Activated CD4-positive, alpha-beta T cell treated with anti-CD3 and anti-CD28 coated beads, Interleukin-2, amount 50 U/mL, for 16 hours (primary cell): ENCODE measurements around the gene HBZ.
"Not testable (repeated sequence)": the region's sequence is repeated elsewhere in the genome, so short reads cannot be mapped to it uniquely, and the experiment has no call there.

Experiments used
- DNase-seq: peaks from one replicate; pipeline ENCODE4 v3.0.0-alpha.2; 2020

HBZ gene

DNA sequence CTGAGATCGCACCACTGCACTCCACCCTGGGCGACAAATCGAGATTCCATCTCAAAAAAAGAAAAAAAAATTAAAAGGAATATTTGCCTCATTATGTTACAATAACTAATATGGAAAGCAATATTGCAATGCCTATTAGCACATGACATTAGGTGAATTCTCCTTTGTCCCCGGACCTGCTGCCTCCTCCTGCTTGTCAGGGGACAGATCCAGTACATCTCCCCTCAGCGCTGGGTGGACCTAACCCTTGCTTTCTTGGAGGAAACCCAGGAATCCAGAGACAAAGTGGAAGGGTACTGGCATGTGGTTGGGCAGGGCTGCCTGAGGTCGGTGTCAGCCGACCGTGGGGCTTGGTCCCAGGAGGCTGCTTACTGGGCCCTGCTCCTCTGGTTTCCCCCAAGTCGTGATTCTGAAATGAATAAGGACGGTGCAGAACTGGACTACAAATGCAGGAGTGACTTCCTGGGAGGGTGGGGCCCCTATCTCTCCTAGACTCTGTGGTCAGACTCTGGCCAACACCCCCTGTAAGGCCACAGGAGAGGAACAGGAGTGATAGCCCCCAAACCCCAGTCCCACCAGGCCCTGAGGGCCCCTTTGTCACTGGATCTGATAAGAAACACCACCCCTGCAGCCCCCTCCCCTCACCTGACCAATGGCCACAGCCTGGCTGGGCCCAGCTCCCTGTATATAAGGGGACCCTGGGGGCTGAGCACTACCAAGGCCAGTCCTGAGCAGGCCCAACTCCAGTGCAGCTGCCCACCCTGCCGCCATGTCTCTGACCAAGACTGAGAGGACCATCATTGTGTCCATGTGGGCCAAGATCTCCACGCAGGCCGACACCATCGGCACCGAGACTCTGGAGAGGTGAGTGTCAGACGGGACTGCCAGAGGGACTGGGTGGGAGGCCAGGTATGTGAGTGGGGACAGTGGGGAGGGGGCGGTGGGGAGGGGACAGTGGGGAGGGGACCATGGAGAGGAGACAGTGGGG lies at the start of gene HBZ:
HBZ (plus strand) TSS at position 504 of the 988 bp plus-strand sequence; CDS start at position 770, 266 bp downstream.
- DNase-seq: no peak

DNA sequence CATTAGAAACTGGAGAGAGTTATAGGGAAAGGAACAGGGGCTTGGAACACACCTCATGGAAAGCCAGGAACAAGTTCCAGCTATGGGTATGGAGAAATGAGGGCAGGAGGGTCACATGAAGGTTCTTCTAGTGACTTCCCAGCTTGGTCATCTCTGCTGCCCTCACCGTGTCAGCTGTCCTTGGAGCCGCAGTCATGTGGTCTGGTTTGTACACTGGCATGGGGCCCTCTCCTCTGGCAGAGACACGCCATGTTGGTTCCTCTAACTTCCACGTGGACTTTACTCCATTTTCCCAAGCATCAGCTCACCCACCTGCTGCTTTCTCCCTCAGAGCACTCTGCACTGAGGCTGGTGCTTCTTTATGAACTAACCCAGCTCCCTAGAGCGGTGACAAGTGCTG lies 48.1 kb upstream of the HBZ start:
- no peak for DNase-seq

DNA sequence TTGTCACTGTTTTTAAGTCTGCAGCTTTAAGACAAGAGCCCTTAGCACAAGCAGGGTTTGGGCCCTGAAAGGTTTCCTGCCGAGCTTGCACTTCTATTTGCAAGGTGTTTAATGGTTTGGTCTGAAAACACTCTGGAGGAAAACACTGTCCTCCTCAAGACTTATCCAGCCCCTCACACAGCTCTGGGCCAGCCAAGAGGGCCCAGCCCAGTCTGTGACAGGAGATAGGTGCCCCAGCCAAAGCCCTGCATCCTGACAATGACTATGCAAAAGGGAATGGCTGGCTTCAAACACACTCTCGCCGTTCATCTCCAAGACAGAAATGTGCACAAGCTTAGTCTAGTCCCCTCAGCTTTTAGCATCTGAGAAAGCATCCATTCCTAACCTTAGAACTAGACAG lies 47.5 kb upstream of the HBZ start:
- DNase-seq: no peak

DNA sequence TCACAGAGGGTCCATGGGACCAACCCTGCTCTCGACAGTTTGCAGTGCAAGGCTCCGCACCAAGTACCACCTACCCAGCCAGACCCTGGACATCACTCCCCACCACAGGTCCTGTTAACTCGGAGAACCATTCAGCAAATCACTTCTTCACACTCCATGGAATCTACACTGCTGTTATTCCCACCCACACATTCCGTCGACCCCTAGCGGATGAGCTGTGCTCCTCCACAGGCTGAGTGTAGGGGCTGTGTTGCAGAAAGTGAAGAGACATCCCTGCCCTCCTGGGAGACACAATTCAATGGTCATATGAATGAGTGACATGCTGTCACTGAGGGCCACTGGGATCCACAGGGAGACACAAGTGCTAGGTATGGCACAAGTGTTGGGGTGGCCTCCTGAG lies 46.9 kb upstream of the HBZ start:
- no peak for DNase-seq

DNA sequence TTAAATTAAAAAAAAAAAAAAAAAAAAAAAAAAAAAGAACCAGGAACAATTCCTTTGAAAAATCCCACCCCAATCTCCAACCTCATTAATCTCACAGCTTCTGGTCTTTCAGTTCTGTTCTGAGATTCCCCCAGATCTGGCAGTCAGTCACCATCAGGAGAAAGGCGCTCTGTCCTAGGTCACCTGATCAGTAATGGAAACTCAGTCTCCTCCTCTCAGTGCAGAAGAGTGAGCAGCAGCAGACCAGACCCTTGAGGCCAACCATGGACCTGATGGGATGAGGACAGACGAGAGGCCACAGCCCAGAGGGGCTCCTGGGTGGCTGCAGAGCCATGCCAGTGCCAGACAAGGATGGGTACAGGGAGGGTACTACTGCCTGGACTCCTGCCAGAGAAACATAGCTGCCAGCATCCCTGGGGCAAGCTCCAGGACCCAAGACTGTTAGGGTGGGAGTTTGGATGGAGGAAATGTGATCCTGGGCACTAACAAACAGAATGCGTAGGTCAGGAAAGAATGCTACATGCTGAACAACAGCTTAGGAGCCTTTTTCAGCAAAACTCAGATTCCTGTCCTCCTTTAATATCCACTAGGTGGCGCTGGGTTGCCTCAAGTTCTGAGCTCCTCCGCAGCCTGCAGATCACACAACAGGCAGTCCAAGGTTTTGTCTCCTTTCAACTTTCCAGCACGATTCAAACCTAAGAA lies 45.7 kb upstream of the HBZ start:
- DNase-seq: peak; percentile 70

DNA sequence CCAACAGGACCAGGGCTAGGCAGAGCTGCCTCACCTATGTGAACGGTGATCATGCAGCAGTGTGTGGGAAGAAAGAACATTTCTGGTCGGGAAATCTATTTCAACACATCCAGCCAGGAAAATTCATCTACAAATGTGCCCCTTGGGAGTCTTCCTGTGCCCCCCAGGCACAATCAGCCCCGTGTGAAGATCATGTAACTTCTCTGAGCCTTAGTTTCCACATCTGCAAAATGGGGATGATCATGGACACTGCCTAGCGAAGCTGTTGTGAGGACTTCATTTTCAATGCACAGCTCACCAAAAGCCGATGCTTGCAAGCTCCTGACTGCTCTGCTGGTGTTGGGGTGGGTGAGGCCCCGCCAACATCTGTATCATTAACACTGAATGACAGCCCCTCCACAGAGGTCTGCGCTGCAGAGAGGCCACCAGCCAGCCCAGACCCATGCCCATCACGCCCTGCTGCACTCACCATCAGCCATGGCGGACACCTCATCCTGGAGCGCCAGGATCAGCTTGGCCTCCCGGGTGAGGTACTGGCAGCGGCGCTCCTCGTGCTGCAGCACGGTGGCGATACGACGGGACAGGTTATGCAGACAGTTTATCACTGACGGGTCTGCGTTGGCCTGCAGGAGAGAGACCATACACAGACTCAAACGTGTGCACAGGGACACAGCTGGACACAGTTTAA lies 40.1 kb upstream of the HBZ start:
- no peak for DNase-seq

DNA sequence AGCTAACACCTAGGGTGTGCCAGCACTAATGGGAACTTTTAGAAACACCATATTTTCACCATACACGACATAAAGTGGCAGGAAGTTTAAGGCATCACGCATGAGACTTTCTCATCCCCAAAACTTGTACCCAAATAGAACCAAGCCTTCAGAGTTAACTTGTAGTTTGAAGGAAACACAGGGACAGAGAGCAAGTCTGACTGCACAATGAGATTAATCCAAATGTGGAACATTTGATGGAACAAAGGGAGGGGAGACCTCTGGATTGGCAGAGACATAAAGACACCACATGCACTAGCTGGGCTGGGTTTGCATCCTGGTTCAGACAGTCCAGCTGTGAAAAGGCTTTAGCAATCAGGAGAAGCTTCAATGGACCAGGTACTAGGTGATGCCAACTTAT lies 38.1 kb upstream of the HBZ start:
- DNase-seq: no peak

DNA sequence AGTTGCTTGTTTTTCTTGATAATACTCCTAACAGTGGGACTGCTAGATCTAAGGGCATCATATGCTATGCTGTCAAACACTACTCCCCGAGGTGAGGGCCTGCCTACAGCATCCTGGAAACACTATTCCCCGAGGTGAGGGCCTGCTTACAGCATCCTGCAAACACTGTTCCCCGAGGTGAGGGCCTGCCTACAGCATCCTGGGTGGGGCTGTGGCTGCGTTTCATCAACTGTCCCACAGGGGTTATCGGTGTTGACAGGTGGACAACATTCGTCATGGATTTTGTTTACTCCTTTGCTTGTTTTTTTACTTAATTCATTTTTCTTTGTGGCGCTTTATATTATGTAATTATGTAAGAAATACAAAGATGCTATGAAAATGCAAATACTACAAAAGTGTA lies 36.4 kb upstream of the HBZ start:
- DNase-seq: no peak

DNA sequence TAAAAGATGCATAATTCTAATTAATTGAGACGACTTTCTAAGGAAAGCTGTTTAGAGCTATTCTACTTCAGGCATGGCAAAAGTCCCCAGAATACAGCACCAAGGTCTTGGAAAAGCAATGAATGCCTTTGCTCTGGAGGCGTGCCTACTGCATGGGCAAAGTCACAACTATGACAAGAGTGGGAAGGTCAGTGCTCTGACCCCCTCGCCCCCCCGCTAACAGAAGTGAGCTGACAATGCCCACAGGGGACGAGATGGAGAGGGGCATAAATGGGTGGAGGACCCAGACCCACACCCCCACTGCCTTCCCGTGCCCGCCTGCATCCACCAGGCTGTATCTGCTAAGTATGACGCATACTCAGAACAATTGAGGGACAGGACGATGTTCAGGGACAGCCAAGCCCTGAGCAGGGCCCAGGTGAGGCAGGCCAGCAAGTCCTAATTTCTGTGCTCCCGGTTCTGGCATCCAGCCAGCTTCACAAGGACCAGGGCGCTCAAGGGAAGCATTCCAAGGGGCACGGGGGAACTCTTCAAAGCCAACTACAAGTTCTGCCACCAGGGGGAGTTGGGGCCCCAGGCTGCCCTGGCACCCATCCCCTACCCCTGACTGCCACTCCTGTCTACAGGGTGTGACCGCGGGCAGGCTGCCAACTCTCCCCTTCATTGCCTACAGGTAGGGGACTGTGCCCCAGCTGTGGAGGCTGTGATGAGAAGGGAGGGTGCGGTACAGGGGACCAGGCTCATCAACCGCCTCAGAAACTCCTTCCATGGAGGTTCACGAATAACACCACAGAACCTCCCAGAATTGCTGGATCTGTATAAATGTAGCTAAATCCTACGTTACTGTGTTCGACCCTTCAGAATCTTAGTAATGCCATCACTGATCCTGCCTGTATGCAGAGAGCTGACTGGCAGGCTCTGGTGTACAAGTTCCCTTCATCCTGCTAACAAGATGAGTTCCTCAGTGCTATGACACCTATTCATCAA lies 34.8 kb upstream of the HBZ start:
- DNase-seq: peak; percentile 64

DNA sequence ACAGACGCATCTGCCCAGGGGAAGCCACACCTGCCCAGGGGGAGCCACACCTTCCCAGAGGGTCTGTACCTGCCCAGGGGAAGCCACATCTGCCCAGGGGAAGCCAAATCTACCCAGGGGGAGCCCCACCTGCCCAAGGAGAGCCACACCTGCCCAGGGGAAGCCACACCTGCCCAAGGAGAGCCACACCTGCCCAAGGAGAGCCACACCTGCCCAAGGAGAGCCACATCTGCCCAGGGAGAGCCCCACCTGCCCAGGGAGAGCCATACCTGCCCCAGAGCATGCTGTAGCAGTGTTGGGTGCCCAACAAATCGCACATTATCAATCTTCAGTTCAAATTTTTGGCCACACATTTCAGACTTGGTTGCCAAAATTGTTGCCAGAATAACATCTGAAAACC lies 33.6 kb upstream of the HBZ start:
- no peak for DNase-seq

DNA sequence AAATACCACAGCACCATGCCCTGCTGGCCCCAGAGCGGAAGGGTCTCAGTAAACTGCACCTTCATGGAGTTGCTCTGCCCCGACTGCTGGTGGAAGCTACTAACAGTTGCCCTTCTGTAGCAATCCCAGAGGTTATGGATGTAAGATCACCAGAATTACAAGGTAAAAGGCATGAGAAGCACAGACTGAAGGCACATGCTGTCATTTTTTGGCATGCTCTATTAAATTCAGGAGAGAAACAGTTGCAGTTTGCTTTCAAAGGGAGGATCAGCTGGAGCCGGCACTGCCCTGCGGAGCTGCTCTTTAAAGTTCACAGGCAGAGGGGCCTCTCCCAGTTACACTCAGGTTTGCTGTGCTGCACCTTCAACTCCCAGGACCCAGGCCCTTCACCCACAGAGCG lies 33.1 kb upstream of the HBZ start:
- DNase-seq: no peak

DNA sequence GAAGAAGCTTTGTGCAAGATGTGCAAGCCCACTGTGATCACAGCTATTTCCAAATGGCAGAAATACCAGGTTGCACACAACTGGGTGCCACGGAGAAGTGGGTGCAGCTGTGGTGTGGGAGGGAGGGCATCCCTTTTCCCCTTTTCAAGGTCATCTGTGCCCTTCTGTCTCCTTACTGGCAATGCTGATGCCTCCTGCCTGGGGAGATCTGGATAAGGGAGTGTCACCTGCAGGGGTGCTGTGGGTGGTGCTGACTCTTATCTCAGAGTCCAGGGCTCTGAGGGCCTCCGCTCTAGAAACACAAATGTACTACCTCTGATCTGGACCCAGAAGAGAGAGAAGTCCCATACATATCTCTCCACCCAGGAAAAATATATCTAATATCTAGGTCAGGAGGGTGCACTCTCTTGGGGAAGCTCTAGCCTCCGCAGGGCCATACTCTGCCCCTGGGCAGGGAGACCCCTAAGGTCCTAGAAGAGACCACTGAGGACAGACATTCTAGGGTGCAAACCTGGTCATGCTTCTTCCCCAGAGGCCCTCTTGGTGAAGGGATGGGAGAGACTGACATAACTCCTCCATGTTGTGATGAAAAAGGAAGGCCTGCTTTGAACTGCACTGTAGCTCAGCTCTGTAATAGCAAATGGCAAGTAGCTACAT lies 32.5 kb upstream of the HBZ start:
- DNase-seq: no peak

DNA sequence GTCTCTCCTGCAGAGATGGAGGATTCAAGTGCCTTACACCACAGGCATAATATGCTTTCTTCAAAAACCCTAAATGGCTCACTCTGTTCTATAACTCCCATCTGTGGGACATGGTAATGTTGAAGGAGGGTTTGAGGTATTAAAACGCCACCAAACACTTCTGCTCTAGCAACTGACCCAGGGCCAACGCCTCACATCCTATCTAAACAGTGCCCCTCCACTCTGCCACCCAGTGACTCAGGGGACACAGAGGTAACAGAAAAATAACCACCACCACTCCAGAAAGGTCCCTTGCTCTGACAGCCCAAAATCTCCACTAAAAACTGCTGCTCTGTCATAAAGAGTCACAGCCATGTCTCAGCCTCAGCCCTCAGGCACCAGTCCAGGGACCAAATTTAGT lies 31.7 kb upstream of the HBZ start:
- no peak for DNase-seq

DNA sequence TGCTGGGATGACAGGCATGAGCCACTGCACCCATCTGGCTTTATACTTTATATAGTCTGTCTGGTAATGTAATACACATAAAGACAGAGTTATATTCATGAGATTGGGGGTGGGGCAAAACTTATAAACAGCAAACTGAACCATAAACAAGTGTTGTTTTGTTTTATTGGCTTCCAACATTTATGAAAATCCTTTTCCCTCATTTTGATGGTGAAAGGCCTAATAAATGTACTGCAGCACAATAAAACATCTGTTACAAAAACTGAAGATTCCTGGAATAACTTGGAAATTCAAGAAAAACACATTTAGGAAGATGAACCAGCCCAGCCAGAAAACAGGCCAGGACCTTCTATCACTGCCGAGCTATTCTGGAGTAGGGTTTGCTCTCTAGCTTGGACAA lies 30.1 kb upstream of the HBZ start:
- DNase-seq: no peak

DNA sequence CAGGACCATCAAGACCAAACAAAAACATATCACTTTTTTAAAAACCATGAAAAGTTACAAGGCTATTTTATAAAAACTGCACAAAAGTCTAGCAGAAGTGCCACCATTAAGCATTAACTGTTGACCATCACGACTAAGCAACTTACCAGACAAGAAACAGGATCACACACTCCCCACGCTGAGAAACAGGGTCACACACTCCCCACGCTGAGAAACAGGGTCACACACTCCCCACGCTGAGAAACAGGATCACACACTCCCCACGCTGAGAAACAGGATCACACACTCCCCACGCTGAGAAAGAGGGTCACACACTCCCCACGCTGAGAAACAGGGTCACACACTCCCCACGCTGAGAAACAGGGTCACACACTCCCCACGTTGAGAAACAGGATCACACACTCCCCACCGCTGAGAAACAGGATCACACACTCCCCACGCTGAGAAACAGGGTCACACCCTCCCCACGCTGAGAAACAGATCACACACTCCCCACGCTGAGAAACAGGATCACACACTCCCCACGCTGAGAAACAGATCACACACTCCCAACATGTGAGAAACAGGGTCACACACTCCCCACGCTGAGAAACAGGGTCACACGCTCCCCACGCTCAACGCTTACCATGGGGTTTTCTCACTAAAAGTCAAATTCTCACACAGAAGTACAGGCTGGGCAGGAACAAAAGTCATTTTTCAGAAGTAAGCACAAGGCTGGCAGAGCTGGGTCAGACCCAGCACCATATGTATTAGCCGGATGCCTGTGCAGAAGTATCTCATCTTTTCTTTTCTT lies 28.7 kb upstream of the HBZ start:
- DNase-seq: not testable (repeated sequence)

DNA sequence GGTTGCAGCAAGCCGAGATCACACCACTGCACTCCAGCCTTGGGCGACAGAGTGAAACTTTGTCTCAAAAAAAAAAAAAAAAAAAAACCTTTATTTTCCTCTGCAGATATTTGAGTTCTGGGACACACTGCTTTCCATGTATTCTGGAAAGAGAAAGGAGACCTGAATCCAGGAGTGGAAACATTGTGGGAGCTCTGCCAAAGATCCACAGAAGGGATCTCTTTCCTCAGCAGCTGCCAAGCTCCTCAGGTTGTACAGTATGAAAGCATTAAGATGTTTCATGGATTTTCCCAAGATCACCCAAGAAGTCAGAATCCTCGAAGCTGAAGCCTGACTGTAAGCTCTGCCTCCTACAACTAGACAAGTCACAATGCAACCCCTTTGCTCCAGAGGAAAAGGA lies 27.4 kb upstream of the HBZ start:
- DNase-seq: no peak

DNA sequence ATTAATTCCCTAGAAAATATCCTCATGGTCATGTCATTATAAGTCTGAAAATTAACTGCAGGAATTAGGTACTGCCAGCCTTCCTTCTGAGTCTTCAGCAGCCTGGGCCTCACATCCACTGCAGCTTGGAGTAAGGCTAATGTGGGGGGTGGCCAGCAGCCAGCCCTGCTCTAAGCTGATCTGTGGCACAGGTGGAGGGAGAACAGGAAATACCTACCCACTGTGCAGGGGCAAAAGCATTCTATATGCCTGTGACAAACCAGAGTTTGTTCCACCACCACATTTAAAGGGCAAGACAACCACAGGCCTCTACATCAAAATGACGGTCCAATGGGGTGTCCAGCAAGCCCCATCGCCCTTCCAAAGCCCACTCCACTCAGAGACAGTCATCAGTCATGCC lies 23.4 kb upstream of the HBZ start:
- DNase-seq: no peak

DNA sequence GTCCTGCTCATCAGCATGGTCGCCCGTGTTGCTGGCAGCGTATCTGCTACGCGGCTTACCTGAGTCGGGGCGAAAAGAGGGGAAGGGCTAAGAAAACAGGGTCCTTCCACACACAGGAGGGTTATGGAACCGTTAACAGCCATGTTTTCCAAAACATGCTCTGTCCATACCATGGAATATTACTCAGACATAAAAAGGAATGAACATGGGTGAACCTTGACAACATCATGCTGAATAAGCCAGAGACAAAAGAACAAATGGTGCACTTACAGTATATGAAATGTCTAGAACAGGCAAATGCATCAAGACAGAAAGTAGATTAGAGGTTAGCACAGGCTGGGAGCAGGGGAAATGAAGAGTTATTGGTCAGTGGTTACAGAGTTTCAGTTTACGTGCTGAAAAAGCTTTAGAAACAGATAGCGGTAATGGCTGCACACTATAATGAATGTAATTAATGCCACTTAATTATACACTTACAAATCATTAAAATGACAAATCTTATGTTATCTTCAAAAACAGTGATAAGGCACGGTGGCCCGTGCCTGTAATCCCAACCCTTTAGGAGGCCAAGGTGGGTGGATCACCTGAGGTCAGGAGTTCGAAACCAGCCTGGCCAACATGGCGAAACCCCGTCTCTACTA lies 21.8 kb upstream of the HBZ start:
- no peak for DNase-seq

DNA sequence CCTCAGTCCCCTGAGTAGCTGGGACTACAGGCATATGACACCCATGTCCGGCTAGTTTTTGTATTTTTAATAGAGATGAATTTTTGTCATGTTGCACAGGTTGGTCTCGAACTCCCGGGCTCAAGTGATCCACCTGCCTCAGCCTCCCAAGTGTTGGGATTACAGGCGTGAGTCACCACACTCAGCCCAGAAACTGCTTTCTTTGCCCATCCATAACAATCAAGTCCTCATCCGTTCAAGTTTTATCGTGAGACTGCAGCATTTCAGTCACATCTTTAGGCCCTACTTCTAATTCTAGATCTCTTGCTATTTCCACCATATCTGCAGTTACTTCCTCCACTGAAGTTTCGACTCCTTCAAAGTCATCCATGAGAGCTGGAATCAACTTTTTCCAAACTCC lies 20.3 kb upstream of the HBZ start:
- DNase-seq: no peak

DNA sequence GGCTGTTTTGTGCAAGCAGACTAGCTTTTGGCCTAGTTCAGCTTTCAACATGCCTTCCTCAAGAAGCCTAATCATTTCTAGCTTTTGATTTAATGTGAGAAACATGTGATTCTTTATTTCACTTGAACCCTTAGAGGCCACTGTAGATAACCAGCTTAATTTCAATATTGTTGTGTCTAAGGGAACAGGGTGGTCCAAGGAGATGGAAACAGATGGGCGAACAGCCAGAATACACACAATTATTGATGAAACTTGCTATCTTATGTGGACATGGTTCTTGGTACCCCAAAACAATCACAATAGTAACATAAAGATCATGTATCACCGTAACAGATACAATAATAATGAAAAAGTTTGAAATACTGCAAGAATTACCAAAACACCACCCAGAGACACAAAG lies 18.7 kb upstream of the HBZ start:
- DNase-seq: no peak

DNA sequence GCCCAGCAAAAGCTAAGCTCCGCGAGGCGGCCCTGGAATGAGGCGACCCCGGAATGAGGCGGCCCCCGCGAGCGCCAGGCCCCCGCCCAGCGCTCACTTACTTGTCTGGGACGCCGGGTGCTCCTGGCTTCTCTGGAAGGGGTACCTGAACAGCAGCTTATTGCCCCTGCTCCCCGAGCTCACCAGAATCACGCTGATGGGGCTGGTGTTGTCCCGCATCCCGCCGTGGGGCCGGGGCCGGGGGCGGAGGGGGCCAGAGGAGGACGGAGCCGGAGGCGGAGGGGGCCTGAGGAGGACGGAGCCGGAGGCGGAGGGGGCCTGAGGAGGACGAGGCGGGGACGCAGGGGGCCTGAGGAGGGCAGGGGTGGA lies 14.4 kb upstream of the HBZ start:
- DNase-seq: no peak
